ENCODE measurements around the gene SNX1.

DNA sequence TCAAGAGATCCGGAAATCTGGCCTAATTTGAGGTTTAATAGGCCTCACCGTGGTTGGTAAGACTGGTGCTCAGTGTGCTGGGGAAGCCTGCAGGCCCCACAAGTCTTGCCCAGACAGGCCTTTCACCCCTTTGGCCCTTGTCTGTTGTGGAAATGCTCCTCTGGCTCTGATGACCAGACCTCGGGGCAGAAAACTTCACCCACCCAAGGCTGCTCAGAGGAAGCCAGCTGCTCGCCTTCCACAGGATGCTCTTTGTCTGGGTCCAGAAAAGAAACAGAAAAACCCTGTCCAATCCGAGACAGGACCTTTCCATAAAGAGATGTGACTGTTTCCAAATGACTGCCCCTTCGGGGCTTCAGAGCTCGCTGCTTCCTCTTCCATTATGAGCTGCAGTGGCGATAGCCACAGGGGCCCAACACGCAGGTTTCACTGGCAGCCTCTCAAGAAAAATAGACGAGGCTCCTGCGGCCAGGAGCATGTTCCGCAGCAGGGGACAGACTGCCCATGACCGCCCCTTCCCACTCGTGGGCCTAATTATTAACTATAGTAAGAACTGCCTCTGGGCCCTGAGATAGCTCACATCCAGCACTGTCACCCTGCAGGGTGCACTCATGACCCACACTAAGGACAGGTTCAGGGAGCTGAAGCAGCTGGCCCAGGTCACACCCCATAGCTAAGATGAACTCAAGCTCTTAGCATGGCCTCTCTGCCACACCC, 48.9 kb downstream of the SNX1 start:
- TF ChIP-seq SUZ12 (IDR thresholded peaks at IDR 0.05; ENCODE audit: extremely low read depth, insufficient read depth, insufficient read length) (no peak), ZNF274 (IDR thresholded peaks at IDR 0.05; ENCODE audit: low read depth, low read length) (no peak)
